ENCODE data around the gene HERPUD2. TPM values are rescaled to one million over a fixed set of nuclear protein-coding genes. Genes with fewer than 3 reads are reported as not detected.
A peak's percentile ranks its signal among the peaks of the same experiment; 100 is the strongest.

The HERPUD2 gene
- total and polyA plus RNA-seq, 2 of the 4 experiments (the other 2 are of a cell fraction): 22.2 to 27.2 TPM

- ChIA-PET CTCF (no interaction called here), POLR2A (ENCODE audit: unreplicated experiment) (no interaction called here)
- peak overlapping the region; percentile 71 for H4K5ac ChIP-seq (ENCODE audit: low read depth, low read length)
- peak overlapping the region; percentile 88 for H3K23ac ChIP-seq (ENCODE audit: low read depth, low read length)
- no peaks in the 10 kb centered on the region for H3K9me3 ChIP-seq (ENCODE audit: control insufficient read depth, insufficient read depth, low read length)
- peaks cover 13 to 68% of the 10 kb centered on the region in 2 experiments for H3K79me1 ChIP-seq (ENCODE audit: low read depth in 1 of 2, low read length in 2 of 2)
- H4K91ac ChIP-seq (ENCODE audit: insufficient read depth, low read depth, low read length): peak overlapping the region; percentile 20
- H2BK5ac ChIP-seq (ENCODE audit: low read depth, low read length, poor library complexity, severe bottlenecking): peak overlapping the region; percentile 93
- H3K9me1 ChIP-seq (ENCODE audit: insufficient read depth, low read length): peaks cover 12% of the 10 kb centered on the region
- intact Hi-C loops (cut with micrococcal nuclease): loop anchor here (5.0 kb wide), 1 partner anchor 47 kb away; no protein-coding TSS in a partner anchor
- H3K4ac ChIP-seq (ENCODE audit: low read depth, low read length): peak overlapping the region; percentile 90
- H2AFZ ChIP-seq (replicated peaks; ENCODE audit: low read length, poor library complexity): peak overlapping the region; percentile 95
- H2AK5ac ChIP-seq (ENCODE audit: low read depth, low read length): peak overlapping the region; percentile 93
- peak overlapping the region; percentile 78 to 88; a peak in 3 of 4 replicates for H4K8ac ChIP-seq (ENCODE audit: low read depth in 2 of 2, low read length in 2 of 2)
- H3K14ac ChIP-seq (replicated peaks; ENCODE audit: low read depth, low read length): peak overlapping the region; percentile 98
- BruUV-seq (replicated peaks): TSS peak; percentile 63
- dilution Hi-C loops (cut with HindIII; ENCODE audit: low sequenced_read_pairs, unreplicated experiment): no loop called here
- H2BK120ac ChIP-seq (ENCODE audit: low read depth, low read length): peak overlapping the region; percentile 51
- H2AK9ac ChIP-seq (replicated peaks; ENCODE audit: low read depth, low read length, poor library complexity): peak overlapping the region; percentile 74
- peak overlapping the region; percentile 87 for H3K27ac ChIP-seq (ENCODE audit: insufficient read depth, low read length)
- in situ Hi-C loops (cut with MboI; ENCODE audit: low sequenced_read_pairs): no loop called here
- H3K4me2 ChIP-seq (ENCODE audit: low read depth, low read length): peak overlapping the region; percentile 81
- no peaks in the 10 kb centered on the region for H3K27me3 ChIP-seq (ENCODE audit: control insufficient read depth, insufficient read depth, low read length)
- peak overlapping the region; percentile 73 for H3K56ac ChIP-seq (ENCODE audit: extremely low read depth, insufficient read depth, low read length)
- WGBS, 2 experiments (ENCODE audit: extremely low coverage in 2 of 2, insufficient read length in 1 of 2): 1% methylated on average over 26 of the region's 41 CpGs; no CpG with 5 or more reads in 1 of the 2 experiments
- no peak for TF ChIP-seq CTCF (conservative IDR thresholded peaks at IDR 0.05; ENCODE audit: low read depth, low read length)
- no peak for TF ChIP-seq CHD1 (IDR thresholded peaks at IDR 0.05; ENCODE audit: low read depth, low read length)
- TF ChIP-seq, protein P1, sequence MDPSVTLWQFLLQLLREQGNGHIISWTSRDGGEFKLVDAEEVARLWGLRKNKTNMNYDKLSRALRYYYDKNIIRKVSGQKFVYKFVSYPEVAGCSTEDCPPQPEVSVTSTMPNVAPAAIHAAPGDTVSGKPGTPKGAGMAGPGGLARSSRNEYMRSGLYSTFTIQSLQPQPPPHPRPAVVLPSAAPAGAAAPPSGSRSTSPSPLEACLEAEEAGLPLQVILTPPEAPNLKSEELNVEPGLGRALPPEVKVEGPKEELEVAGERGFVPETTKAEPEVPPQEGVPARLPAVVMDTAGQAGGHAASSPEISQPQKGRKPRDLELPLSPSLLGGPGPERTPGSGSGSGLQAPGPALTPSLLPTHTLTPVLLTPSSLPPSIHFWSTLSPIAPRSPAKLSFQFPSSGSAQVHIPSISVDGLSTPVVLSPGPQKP (IDR thresholded peaks at IDR 0.05; ENCODE audit: borderline replicate concordance, low read depth, low read length): no peak
- TF ChIP-seq MAFK (IDR thresholded peaks at IDR 0.05; ENCODE audit: low read depth, low read length): no peak
- no peak for TF ChIP-seq RCOR1 (IDR thresholded peaks at IDR 0.05; ENCODE audit: insufficient replicate concordance, low read length)
- no peak for TF ChIP-seq SMC3 (IDR thresholded peaks at IDR 0.05; ENCODE audit: low read depth, low read length)
- TF ChIP-seq POLR2A (IDR thresholded peaks at IDR 0.05; ENCODE audit: low read depth, low read length): no peak
- no peak for TF ChIP-seq RAD21 (IDR thresholded peaks at IDR 0.05; ENCODE audit: low read length)
- TF ChIP-seq USF2 (IDR thresholded peaks at IDR 0.05; ENCODE audit: low read depth, low read length): no peak
- H4K20me1 ChIP-seq (ENCODE audit: insufficient read depth, low read length): peaks cover 12% of the 10 kb centered on the region; the same call in 1 of the 2 replicates
- H2BK15ac ChIP-seq (ENCODE audit: low read depth, low read length): peak overlapping the region; percentile 29; the same call in 1 of the 3 replicates
- peak overlapping the region; percentile 68 for H3K18ac ChIP-seq (ENCODE audit: low read depth, low read length)
- peak overlapping the region; percentile 99 for H3K9ac ChIP-seq (ENCODE audit: low read depth, low read length)
- peak; percentile 26 for ATAC-seq (ENCODE audit: low read depth)
- H3K4me1 ChIP-seq (ENCODE audit: control insufficient read depth, insufficient read depth, low read length): peaks cover 12% of the 10 kb centered on the region
- peak overlapping the region; percentile 83 for H3K4me3 ChIP-seq (ENCODE audit: insufficient read depth, low read depth, low read length)
- H3K36me3 ChIP-seq (ENCODE audit: control insufficient read depth, insufficient read depth, low read length): no peaks in the 10 kb centered on the region; the same call in 1 of the 2 replicates
- peak; percentile 4 for DNase-seq
- no peak overlapping the region for H2BK20ac ChIP-seq (ENCODE audit: low read depth, low read length)
Observed at GRCh38 chr7:35694161-35694783, 663 bp downstream of the HERPUD2 start.
